Brain microvascular endothelial cell (primary cell): ENCODE results near the gene KDM2B.

Source experiments
- DNase-seq: peaks from one replicate; pipeline ENCODE4 v3.0.0-alpha.2; 2020
- H3K27ac ChIP-seq: fragments of 250-450 bp; sonication (Bioruptor Pico); 2 replicates; pipeline ENCODE4 v1.5.1; 2020; ENCODE audit warnings: mild to moderate bottlenecking, moderate library complexity
- H3K27me3 ChIP-seq: fragments of 250-450 bp; sonication (Bioruptor Pico); replicated peaks from 2 replicates; pipeline ENCODE4 v1.5.1; 2020; ENCODE audit warnings: mild to moderate bottlenecking
- H3K36me3 ChIP-seq: fragments of 250-450 bp; sonication (Bioruptor Pico); replicated peaks from 2 replicates; pipeline ENCODE4 v1.5.1; 2020; ENCODE audit warnings: mild to moderate bottlenecking
- H3K4me3 ChIP-seq: 2 replicates; pipeline ENCODE4 v1.5.1; 2011; ENCODE audit warnings: low read depth, mild to moderate bottlenecking, control low read depth, low read length, moderate library complexity
- in situ Hi-C: cut with HindIII; loops from 2 replicates; pipeline ENCODE4 v1.10.0; 2017; ENCODE audit warnings: low sequenced_read_pairs, low pct_ligation_motif_present
- TF ChIP-seq, protein P1 (sequence below): IDR thresholded peaks from 2 replicates; pipeline ENCODE4 v1.5.1; 2011; ENCODE audit warnings: low read depth, mild to moderate bottlenecking, moderate library complexity, low read length, control low read depth, inconsistent platforms; ENCODE audit errors: missing control alignments

KDM2B gene

DNA sequence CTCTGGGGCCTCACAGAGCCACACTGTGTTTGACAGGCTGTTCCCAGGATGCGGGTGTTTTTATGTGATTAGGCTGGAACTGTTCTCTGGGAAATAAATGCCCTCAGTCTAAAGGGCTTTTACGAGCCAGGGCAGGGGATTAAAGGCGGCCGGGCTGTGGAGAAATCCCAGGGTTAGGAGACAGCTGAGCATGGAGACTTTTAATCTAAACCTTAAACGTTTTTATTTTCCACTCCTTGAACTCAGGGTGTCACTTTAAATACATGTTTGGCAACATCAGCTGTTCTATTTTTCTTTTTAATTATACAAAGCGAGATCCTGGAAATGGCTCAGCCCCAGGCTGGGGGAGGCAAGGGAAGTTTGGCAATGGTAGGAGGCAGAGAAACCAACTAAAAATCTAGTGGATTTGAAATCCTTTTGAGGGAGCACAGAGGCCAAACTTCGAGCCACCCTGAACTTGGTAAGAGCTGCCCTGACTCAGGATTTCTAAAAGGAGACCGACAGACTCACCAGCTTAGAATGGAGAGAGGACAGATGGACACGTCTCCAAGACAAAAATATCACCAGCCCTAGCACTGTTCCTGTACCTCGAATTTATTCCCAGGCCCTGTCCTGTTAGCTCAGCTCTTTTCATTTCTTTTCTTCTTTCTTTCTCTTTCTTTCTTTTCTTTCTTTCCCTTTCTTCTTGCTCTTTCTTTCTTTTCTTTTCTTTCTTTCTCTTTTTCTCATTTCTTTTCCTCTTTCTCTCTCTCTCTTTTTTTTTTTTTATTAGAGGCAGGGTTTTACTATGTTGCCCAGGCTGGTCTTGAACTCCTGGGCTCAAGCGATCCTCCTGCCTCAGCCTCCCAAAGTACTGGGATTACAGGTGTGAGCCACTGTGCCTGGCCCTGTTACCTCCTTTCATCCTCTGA lies 29.7 kb upstream of the KDM2B start:
- in situ Hi-C loops, result no loop called here
- Histone ChIP-seq H3K4me3 (no peak overlapping the region), H3K36me3 (no peaks in the 10 kb centered on the region), H3K27ac (no peak overlapping the region), H3K27me3 (no peaks in the 10 kb centered on the region)
- TF ChIP-seq, protein P1, sequence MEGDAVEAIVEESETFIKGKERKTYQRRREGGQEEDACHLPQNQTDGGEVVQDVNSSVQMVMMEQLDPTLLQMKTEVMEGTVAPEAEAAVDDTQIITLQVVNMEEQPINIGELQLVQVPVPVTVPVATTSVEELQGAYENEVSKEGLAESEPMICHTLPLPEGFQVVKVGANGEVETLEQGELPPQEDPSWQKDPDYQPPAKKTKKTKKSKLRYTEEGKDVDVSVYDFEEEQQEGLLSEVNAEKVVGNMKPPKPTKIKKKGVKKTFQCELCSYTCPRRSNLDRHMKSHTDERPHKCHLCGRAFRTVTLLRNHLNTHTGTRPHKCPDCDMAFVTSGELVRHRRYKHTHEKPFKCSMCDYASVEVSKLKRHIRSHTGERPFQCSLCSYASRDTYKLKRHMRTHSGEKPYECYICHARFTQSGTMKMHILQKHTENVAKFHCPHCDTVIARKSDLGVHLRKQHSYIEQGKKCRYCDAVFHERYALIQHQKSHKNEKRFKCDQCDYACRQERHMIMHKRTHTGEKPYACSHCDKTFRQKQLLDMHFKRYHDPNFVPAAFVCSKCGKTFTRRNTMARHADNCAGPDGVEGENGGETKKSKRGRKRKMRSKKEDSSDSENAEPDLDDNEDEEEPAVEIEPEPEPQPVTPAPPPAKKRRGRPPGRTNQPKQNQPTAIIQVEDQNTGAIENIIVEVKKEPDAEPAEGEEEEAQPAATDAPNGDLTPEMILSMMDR, result no peak
- DNase-seq, result no peak

DNA sequence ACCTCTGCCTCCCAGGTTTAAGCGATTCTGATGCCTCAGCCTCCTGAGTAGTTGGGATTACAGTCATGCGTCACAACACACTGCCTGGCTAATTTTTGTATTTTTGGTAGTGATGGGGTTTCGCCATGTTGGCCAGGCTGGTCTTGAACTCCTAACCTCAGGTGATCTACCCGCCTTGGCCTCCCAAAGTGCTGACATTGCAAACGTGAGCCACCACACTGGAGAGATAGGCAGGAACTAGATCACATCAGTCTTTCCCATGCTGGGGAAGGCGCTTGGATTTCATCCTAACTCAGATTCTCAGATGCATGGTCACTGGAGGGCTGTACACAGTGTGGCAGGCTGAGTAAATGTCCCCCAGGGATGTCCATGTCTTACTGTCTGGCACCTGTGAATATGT lies 27.5 kb upstream of the KDM2B start:
- Histone ChIP-seq H3K36me3 (no peaks in the 10 kb centered on the region), H3K4me3 (no peak overlapping the region), H3K27me3 (no peaks in the 10 kb centered on the region), H3K27ac (no peak overlapping the region)
- no peak for DNase-seq
- TF ChIP-seq, protein P1, result no peak
- in situ Hi-C loops, result no loop called here

DNA sequence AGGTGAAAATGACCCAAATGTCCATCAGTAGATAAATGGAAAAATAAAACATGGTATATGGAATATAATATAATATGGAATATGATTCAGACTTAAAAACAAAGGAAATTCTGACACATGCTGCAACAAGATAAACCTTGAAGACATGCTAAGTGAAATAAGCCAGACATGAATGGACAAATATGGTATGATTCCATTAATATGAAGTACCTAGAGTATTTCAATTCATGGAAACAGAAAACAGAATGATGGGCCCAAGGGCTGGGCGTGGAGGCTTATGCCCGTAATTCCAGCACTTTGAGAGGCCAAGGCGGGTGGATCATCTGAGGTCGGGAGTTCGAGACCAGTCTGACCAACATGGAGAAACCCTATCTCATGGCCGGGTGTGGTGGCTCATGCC lies 22.8 kb upstream of the KDM2B start:
- TF ChIP-seq, protein P1, result no peak
- in situ Hi-C loops, result no loop called here
- Histone ChIP-seq H3K36me3 (no peaks in the 10 kb centered on the region), H3K27me3 (no peaks in the 10 kb centered on the region), H3K27ac (no peak overlapping the region), H3K4me3 (no peak overlapping the region)
- DNase-seq, result no peak

DNA sequence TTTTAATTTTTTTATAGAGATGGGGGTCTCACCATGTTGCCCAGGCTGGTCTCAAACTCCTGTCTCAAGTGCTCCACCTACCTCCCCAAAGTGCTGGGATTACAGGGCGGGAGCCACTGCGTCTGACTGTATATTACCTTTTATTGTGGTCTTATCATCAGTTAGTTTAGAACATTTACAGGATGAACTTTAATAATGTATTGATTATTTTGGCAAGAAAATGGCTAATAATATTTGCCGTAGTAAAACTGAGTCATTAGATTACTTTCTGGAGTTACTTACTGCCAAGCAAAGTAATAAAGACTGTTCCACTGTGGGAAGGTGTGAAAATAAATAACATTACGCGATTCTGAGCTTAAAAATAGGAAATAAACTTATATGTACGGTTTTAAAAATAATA lies 21.9 kb upstream of the KDM2B start:
- H3K27me3 ChIP-seq, result no peaks in the 10 kb centered on the region
- no peak for DNase-seq
- in situ Hi-C loops, result no loop called here
- no peak overlapping the region for H3K27ac ChIP-seq
- no peaks in the 10 kb centered on the region for H3K36me3 ChIP-seq
- H3K4me3 ChIP-seq, result no peak overlapping the region
- TF ChIP-seq, protein P1, result no peak

DNA sequence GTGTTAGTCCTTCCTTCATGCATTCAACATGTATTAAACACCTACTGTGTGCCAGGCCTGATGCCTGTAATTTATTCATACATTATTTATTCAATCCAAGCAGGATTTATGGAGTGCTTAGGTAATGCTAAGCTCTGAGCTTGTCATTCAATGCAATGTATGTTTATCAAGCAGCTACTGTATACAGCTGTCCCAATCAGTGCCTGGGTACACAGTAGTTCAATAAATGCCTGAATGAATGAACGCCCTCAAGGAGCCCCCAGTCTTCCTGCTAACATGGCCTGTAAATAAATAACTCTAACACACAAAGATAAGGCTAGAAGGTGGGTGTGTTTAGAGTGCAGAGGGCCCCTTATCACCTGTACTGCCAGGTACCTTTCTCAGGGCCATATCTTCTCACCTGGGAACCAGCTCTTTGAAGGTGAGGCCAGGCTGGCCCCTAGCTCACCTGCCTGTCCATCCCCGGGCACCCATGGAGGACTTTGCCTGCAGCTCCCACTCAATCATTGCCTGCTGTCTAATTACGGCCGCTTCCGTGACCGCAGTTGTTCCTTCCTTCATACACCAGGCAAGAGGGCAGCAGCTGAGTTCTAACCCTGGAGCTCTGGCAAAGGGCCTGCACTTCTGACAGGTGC lies 20.0 kb upstream of the KDM2B start:
- Histone ChIP-seq H3K4me3 (no peak overlapping the region), H3K27me3 (no peaks in the 10 kb centered on the region), H3K36me3 (no peaks in the 10 kb centered on the region), H3K27ac (no peak overlapping the region)
- TF ChIP-seq, protein P1, result no peak
- in situ Hi-C loops, result no loop called here
- no peak for DNase-seq

DNA sequence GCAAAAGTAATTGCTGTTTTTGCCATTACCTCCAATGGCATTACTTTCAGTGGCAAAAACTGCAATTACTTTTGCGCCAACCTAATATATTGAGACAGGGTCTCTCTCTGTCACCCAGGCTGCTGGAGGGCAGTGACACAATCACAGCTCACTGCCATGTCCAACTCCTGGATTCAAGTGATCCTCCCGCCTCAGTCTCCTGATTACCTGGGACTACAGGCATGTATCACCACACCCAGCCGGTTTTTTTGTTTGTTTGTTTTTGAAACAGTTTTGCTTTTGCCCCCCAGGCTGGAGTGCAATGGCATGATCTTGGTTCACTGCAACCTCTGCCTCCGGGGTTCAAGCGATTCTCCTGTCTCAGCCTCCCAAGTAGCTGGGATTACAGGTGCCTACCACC lies 15.7 kb upstream of the KDM2B start:
- no peak for DNase-seq
- no peak overlapping the region for H3K27ac ChIP-seq
- H3K27me3 ChIP-seq, result no peaks in the 10 kb centered on the region
- in situ Hi-C loops, result no loop called here
- TF ChIP-seq, protein P1, result no peak
- no peaks in the 10 kb centered on the region for H3K36me3 ChIP-seq
- H3K4me3 ChIP-seq, result no peak overlapping the region
